Measurements from ENCODE around the gene ING4.

- TF ChIP-seq CTCF (IDR thresholded peaks at IDR 0.05) (no peak), POLR2AphosphoS5 (IDR thresholded peaks at IDR 0.05) (no peak), POLR2A (IDR thresholded peaks at IDR 0.05) (no peak)
Measured at GRCh38 chr12:6685814-6686213, 22.9 kb upstream of the ING4 start.
